ENCODE data around the gene GNG11.

- TF ChIP-seq, protein P1, sequence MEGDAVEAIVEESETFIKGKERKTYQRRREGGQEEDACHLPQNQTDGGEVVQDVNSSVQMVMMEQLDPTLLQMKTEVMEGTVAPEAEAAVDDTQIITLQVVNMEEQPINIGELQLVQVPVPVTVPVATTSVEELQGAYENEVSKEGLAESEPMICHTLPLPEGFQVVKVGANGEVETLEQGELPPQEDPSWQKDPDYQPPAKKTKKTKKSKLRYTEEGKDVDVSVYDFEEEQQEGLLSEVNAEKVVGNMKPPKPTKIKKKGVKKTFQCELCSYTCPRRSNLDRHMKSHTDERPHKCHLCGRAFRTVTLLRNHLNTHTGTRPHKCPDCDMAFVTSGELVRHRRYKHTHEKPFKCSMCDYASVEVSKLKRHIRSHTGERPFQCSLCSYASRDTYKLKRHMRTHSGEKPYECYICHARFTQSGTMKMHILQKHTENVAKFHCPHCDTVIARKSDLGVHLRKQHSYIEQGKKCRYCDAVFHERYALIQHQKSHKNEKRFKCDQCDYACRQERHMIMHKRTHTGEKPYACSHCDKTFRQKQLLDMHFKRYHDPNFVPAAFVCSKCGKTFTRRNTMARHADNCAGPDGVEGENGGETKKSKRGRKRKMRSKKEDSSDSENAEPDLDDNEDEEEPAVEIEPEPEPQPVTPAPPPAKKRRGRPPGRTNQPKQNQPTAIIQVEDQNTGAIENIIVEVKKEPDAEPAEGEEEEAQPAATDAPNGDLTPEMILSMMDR (IDR thresholded peaks at IDR 0.05): no peak
- TF ChIP-seq POLR2A (IDR thresholded peaks at IDR 0.05) (no peak), POLR2AphosphoS5 (IDR thresholded peaks at IDR 0.05; ENCODE audit: insufficient read depth in 1 of 2, low read depth in 1 of 2) (no peak)
These were observed 896 bp upstream of the GNG11 start for GRCh38 chr7:93920496-93921182.
